ENCODE data around the gene LKAAEAR1. TPM values are rescaled to one million over a fixed set of nuclear protein-coding genes. Genes with fewer than 3 reads are reported as not detected.

The LKAAEAR1 gene
- total and polyA plus RNA-seq, 2 of the 13 experiments (the other 11 are each of a cell fraction or from before 2014, with no cell fraction given) = not detected

GRCh38 chr20:64082126-64082731 lies 2.0 kb downstream of the LKAAEAR1 start (continued):
- TF ChIP-seq ZNF326 (CRISPR knock-in tag; IDR thresholded peaks at IDR 0.05; ENCODE audit: borderline replicate concordance) = no peak
- no peak for TF ChIP-seq ZNF747 (CRISPR knock-in tag; IDR thresholded peaks at IDR 0.05; ENCODE audit: borderline replicate concordance)
- TF ChIP-seq, protein P1, sequence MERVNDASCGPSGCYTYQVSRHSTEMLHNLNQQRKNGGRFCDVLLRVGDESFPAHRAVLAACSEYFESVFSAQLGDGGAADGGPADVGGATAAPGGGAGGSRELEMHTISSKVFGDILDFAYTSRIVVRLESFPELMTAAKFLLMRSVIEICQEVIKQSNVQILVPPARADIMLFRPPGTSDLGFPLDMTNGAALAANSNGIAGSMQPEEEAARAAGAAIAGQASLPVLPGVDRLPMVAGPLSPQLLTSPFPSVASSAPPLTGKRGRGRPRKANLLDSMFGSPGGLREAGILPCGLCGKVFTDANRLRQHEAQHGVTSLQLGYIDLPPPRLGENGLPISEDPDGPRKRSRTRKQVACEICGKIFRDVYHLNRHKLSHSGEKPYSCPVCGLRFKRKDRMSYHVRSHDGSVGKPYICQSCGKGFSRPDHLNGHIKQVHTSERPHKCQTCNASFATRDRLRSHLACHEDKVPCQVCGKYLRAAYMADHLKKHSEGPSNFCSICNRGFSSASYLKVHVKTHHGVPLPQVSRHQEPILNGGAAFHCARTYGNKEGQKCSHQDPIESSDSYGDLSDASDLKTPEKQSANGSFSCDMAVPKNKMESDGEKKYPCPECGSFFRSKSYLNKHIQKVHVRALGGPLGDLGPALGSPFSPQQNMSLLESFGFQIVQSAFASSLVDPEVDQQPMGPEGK (CRISPR knock-in tag; IDR thresholded peaks at IDR 0.05) = peak; percentile 80
- TF ChIP-seq ZNF619 (CRISPR knock-in tag; IDR thresholded peaks at IDR 0.05) = no peak
- TF ChIP-seq SKI (IDR thresholded peaks at IDR 0.05; ENCODE audit: partially characterized antibody) = peak; percentile 93
- no peak for TF ChIP-seq ZFYVE20 (CRISPR knock-in tag; IDR thresholded peaks at IDR 0.05; ENCODE audit: borderline replicate concordance, low read depth)
- TF ChIP-seq NR3C1 (CRISPR knock-in tag; IDR thresholded peaks at IDR 0.05) = 0 out of 2 replicates have a peak, but pooled peaks have one; percentile 16
- TF ChIP-seq ZNF138 (CRISPR knock-in tag; IDR thresholded peaks at IDR 0.05; ENCODE audit: low read depth) = no peak
- no peak for TF ChIP-seq ZSCAN29 (CRISPR knock-in tag; conservative IDR thresholded peaks at IDR 0.05)
- TF ChIP-seq ZSCAN30 (CRISPR knock-in tag; IDR thresholded peaks at IDR 0.05) = no peak
- TF ChIP-seq, protein P2, sequence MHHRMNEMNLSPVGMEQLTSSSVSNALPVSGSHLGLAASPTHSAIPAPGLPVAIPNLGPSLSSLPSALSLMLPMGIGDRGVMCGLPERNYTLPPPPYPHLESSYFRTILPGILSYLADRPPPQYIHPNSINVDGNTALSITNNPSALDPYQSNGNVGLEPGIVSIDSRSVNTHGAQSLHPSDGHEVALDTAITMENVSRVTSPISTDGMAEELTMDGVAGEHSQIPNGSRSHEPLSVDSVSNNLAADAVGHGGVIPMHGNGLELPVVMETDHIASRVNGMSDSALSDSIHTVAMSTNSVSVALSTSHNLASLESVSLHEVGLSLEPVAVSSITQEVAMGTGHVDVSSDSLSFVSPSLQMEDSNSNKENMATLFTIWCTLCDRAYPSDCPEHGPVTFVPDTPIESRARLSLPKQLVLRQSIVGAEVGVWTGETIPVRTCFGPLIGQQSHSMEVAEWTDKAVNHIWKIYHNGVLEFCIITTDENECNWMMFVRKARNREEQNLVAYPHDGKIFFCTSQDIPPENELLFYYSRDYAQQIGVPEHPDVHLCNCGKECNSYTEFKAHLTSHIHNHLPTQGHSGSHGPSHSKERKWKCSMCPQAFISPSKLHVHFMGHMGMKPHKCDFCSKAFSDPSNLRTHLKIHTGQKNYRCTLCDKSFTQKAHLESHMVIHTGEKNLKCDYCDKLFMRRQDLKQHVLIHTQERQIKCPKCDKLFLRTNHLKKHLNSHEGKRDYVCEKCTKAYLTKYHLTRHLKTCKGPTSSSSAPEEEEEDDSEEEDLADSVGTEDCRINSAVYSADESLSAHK (CRISPR knock-in tag; IDR thresholded peaks at IDR 0.05; ENCODE audit: borderline replicate concordance) = no peak
- TF ChIP-seq, protein P3, sequence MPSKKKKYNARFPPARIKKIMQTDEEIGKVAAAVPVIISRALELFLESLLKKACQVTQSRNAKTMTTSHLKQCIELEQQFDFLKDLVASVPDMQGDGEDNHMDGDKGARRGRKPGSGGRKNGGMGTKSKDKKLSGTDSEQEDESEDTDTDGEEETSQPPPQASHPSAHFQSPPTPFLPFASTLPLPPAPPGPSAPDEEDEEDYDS (CRISPR knock-in tag; IDR thresholded peaks at IDR 0.05) = no peak
- peak; percentile 15 for TF ChIP-seq U2AF1 (optimal IDR thresholded peaks at IDR 0.05; ENCODE audit: low read depth, low read length)
- no peak for TF ChIP-seq PHF8 (CRISPR knock-in tag; IDR thresholded peaks at IDR 0.05)
- TF ChIP-seq SNAPC5 (CRISPR knock-in tag; IDR thresholded peaks at IDR 0.05; ENCODE audit: borderline replicate concordance) = no peak
- TF ChIP-seq HNF4A (CRISPR knock-in tag; IDR thresholded peaks at IDR 0.05) = peak; percentile 51
- no peak for TF ChIP-seq CC2D1A (CRISPR knock-in tag; IDR thresholded peaks at IDR 0.05)
- no peak for TF ChIP-seq RNF2 (conservative IDR thresholded peaks at IDR 0.05; ENCODE audit: low read depth)
- TF ChIP-seq TRIM22 (IDR thresholded peaks at IDR 0.05) = no peak
- no peak for TF ChIP-seq ZNF484 (CRISPR knock-in tag; IDR thresholded peaks at IDR 0.05; ENCODE audit: borderline replicate concordance, low read depth)
- TF ChIP-seq, protein P4, sequence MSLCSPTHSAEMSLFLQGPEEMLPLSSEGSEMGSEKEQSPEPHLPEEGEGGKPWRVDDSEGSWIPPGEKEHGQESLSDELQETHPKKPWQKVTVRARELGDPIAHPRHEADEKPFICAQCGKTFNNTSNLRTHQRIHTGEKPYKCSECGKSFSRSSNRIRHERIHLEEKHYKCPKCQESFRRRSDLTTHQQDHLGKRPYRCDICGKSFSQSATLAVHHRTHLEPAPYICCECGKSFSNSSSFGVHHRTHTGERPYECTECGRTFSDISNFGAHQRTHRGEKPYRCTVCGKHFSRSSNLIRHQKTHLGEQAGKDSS (CRISPR knock-in tag; IDR thresholded peaks at IDR 0.05; ENCODE audit: borderline replicate concordance, low read depth) = 0 out of 2 replicates have a peak, but pooled peaks have one; percentile 44
- no peak for TF ChIP-seq KLF15 (CRISPR knock-in tag; IDR thresholded peaks at IDR 0.05; ENCODE audit: borderline replicate concordance)

All from HepG2 (cell line).